ENCODE data around the gene YLPM1.
A peak's percentile ranks its signal among the peaks of the same experiment; 100 is the strongest.
"Not testable (repeated sequence)": the region's sequence is repeated elsewhere in the genome, so short reads cannot be mapped to it uniquely, and the experiment has no call there.

The YLPM1 gene

GRCh38 chr14:74754899-74755298 is 8.2 kb upstream of the YLPM1 start:
- no peak overlapping the region for H3K4me3 ChIP-seq (ENCODE audit: low read length)
- H3K27me3 ChIP-seq (ENCODE audit: insufficient read depth, low read length), result no peaks in the 10 kb centered on the region
- H3K4me1 ChIP-seq (ENCODE audit: insufficient read depth, low read length), result no peaks in the 10 kb centered on the region
- H3K27ac ChIP-seq (ENCODE audit: low read length), result no peak overlapping the region
- no peak overlapping the region for H3K9ac ChIP-seq (ENCODE audit: low read depth, low read length)
- H3K9me3 ChIP-seq (ENCODE audit: insufficient read depth, low read depth, low read length), result peaks cover 11% of the 10 kb centered on the region
- H3K36me3 ChIP-seq (ENCODE audit: insufficient read depth, low read depth, low read length), result no peaks in the 10 kb centered on the region

GRCh38 chr14:74756326-74756725 is 6.8 kb upstream of the YLPM1 start:
- Histone ChIP-seq H3K9ac (ENCODE audit: low read depth, low read length) (no peak overlapping the region), H3K4me3 (ENCODE audit: low read length) (no peak overlapping the region), H3K9me3 (ENCODE audit: insufficient read depth, low read depth, low read length) (peaks cover 11% of the 10 kb centered on the region), H3K27me3 (ENCODE audit: insufficient read depth, low read length) (peaks cover 7% of the 10 kb centered on the region), H3K4me1 (ENCODE audit: insufficient read depth, low read length) (no peaks in the 10 kb centered on the region), H3K27ac (ENCODE audit: low read length) (no peak overlapping the region), H3K36me3 (ENCODE audit: insufficient read depth, low read depth, low read length) (no peaks in the 10 kb centered on the region)

GRCh38 chr14:74758505-74758904 is 4.6 kb upstream of the YLPM1 start:
- not testable (repeated sequence) for H3K9ac ChIP-seq (ENCODE audit: low read depth, low read length); H3K4me1 ChIP-seq (ENCODE audit: insufficient read depth, low read length); H3K27ac ChIP-seq (ENCODE audit: low read length); H3K36me3 ChIP-seq (ENCODE audit: insufficient read depth, low read depth, low read length); H3K27me3 ChIP-seq (ENCODE audit: insufficient read depth, low read length); H3K9me3 ChIP-seq (ENCODE audit: insufficient read depth, low read depth, low read length); H3K4me3 ChIP-seq (ENCODE audit: low read length)

- peak overlapping the region; percentile 77 for H3K27ac ChIP-seq (ENCODE audit: low read length)
- H3K9me3 ChIP-seq (ENCODE audit: insufficient read depth, low read depth, low read length), result no peaks in the 10 kb centered on the region
- H3K9ac ChIP-seq (ENCODE audit: low read depth, low read length), result peak overlapping the region; percentile 82
- peak overlapping the region; percentile 94 for H3K4me3 ChIP-seq (ENCODE audit: low read length)
- H3K4me1 ChIP-seq (ENCODE audit: insufficient read depth, low read length), result peaks cover 19% of the 10 kb centered on the region; the same call in 1 of the 2 replicates
- peaks cover 7% of the 10 kb centered on the region for H3K27me3 ChIP-seq (ENCODE audit: insufficient read depth, low read length)
- H3K36me3 ChIP-seq (ENCODE audit: insufficient read depth, low read depth, low read length), result peaks cover 13% of the 10 kb centered on the region
Observed at GRCh38 chr14:74763803-74764531, 851 bp downstream of the YLPM1 start.

GRCh38 chr14:74765721-74766120 is 2.6 kb downstream of the YLPM1 start:
- Histone ChIP-seq H3K9ac (ENCODE audit: low read depth, low read length) (peak overlapping the region; percentile 82; the same call in 1 of the 2 replicates), H3K4me3 (ENCODE audit: low read length) (peak overlapping the region; percentile 94), H3K4me1 (ENCODE audit: insufficient read depth, low read length) (peaks cover 19% of the 10 kb centered on the region; the same call in 1 of the 2 replicates)

GRCh38 chr14:74771399-74771798 is 8.3 kb downstream of the YLPM1 start:
- no peak overlapping the region for H3K9ac ChIP-seq (ENCODE audit: low read depth, low read length)
- peaks cover 17% of the 10 kb centered on the region; the same call in 1 of the 2 replicates for H3K36me3 ChIP-seq (ENCODE audit: insufficient read depth, low read depth, low read length)
- no peak overlapping the region for H3K4me3 ChIP-seq (ENCODE audit: low read length)
- no peak overlapping the region for H3K27ac ChIP-seq (ENCODE audit: low read length)
- no peaks in the 10 kb centered on the region for H3K27me3 ChIP-seq (ENCODE audit: insufficient read depth, low read length)
- no peaks in the 10 kb centered on the region for H3K9me3 ChIP-seq (ENCODE audit: insufficient read depth, low read depth, low read length)
- peaks cover 3% of the 10 kb centered on the region; the same call in 1 of the 2 replicates for H3K4me1 ChIP-seq (ENCODE audit: insufficient read depth, low read length)

More at GRCh38 chr14:74765721-74766120, 2.6 kb downstream of the YLPM1 start:
- Histone ChIP-seq H3K36me3 (ENCODE audit: insufficient read depth, low read depth, low read length) (peaks cover 13% of the 10 kb centered on the region), H3K27ac (ENCODE audit: low read length) (no peak overlapping the region), H3K27me3 (ENCODE audit: insufficient read depth, low read length) (0 out of 2 replicates have a peak, but pooled peaks cover under 1% of the 10 kb centered on the region), H3K9me3 (ENCODE audit: insufficient read depth, low read depth, low read length) (no peaks in the 10 kb centered on the region)

GRCh38 chr14:74784634-74785033 is 21.5 kb downstream of the YLPM1 start:
- Histone ChIP-seq H3K36me3 (ENCODE audit: insufficient read depth, low read depth, low read length) (peaks cover 88% of the 10 kb centered on the region), H3K9me3 (ENCODE audit: insufficient read depth, low read depth, low read length) (no peaks in the 10 kb centered on the region), H3K9ac (ENCODE audit: low read depth, low read length) (no peak overlapping the region), H3K27me3 (ENCODE audit: insufficient read depth, low read length) (no peaks in the 10 kb centered on the region), H3K4me1 (ENCODE audit: insufficient read depth, low read length) (peaks cover 9% of the 10 kb centered on the region; the same call in 1 of the 2 replicates), H3K27ac (ENCODE audit: low read length) (no peak overlapping the region), H3K4me3 (ENCODE audit: low read length) (no peak overlapping the region)

- Histone ChIP-seq H3K4me1 (ENCODE audit: insufficient read depth, low read length) (peaks cover 9% of the 10 kb centered on the region; the same call in 1 of the 2 replicates), H3K9ac (ENCODE audit: low read depth, low read length) (no peak overlapping the region), H3K4me3 (ENCODE audit: low read length) (no peak overlapping the region), H3K36me3 (ENCODE audit: insufficient read depth, low read depth, low read length) (peaks cover 83% of the 10 kb centered on the region), H3K27ac (ENCODE audit: low read length) (no peak overlapping the region), H3K9me3 (ENCODE audit: insufficient read depth, low read depth, low read length) (no peaks in the 10 kb centered on the region), H3K27me3 (ENCODE audit: insufficient read depth, low read length) (no peaks in the 10 kb centered on the region)
Observed at GRCh38 chr14:74785056-74785613, 22.0 kb downstream of the YLPM1 start.

- H3K9me3 ChIP-seq (ENCODE audit: insufficient read depth, low read depth, low read length), result no peaks in the 10 kb centered on the region
- no peak overlapping the region for H3K9ac ChIP-seq (ENCODE audit: low read depth, low read length)
- H3K36me3 ChIP-seq (ENCODE audit: insufficient read depth, low read depth, low read length), result peaks cover 66% of the 10 kb centered on the region
- peaks cover 21% of the 10 kb centered on the region for H3K4me1 ChIP-seq (ENCODE audit: insufficient read depth, low read length)
- no peak overlapping the region for H3K27ac ChIP-seq (ENCODE audit: low read length)
- no peak overlapping the region for H3K4me3 ChIP-seq (ENCODE audit: low read length)
- no peaks in the 10 kb centered on the region for H3K27me3 ChIP-seq (ENCODE audit: insufficient read depth, low read length)
Observed at GRCh38 chr14:74786796-74787315, 23.7 kb downstream of the YLPM1 start.

GRCh38 chr14:74792249-74793039 is 29.3 kb downstream of the YLPM1 start:
- H3K9me3 ChIP-seq (ENCODE audit: insufficient read depth, low read depth, low read length), result no peaks in the 10 kb centered on the region
- peak overlapping the region; percentile 79 for H3K27ac ChIP-seq (ENCODE audit: low read length)
- peak overlapping the region; percentile 27; the same call in 1 of the 2 replicates for H3K4me3 ChIP-seq (ENCODE audit: low read length)
- peaks cover 30% of the 10 kb centered on the region for H3K4me1 ChIP-seq (ENCODE audit: insufficient read depth, low read length)
- H3K27me3 ChIP-seq (ENCODE audit: insufficient read depth, low read length), result no peaks in the 10 kb centered on the region
- peaks cover 30% of the 10 kb centered on the region for H3K36me3 ChIP-seq (ENCODE audit: insufficient read depth, low read depth, low read length)
- H3K9ac ChIP-seq (ENCODE audit: low read depth, low read length), result peak overlapping the region; percentile 32; the same call in 1 of the 2 replicates

- H3K27me3 ChIP-seq (ENCODE audit: insufficient read depth, low read length), result no peaks in the 10 kb centered on the region
- H3K27ac ChIP-seq (ENCODE audit: low read length), result no peak overlapping the region
- no peak overlapping the region for H3K4me3 ChIP-seq (ENCODE audit: low read length)
- H3K9me3 ChIP-seq (ENCODE audit: insufficient read depth, low read depth, low read length), result no peaks in the 10 kb centered on the region
- H3K4me1 ChIP-seq (ENCODE audit: insufficient read depth, low read length), result peaks cover 30% of the 10 kb centered on the region
- peak overlapping the region; percentile 32; the same call in 1 of the 2 replicates for H3K9ac ChIP-seq (ENCODE audit: low read depth, low read length)
- peaks cover 32% of the 10 kb centered on the region for H3K36me3 ChIP-seq (ENCODE audit: insufficient read depth, low read depth, low read length)
Observed at GRCh38 chr14:74793506-74794155, 30.5 kb downstream of the YLPM1 start.
